SHP77 (cell line): Measurements from ENCODE around the gene CHI3L1.

ENCODE experiments used
- DNase-seq, 2 experiments: peaks; one replicate each; lab custom pipeline; 2025; lab: John Stamatoyannopoulos, UW

Gene CHI3L1

GRCh38 chr1:203206129-203206687 lies 19.7 kb upstream of the CHI3L1 start:
- no peak for DNase-seq

GRCh38 chr1:203204756-203205155 lies 18.3 kb upstream of the CHI3L1 start:
- DNase-seq: no peak

- DNase-seq: no peak
Measured at GRCh38 chr1:203202431-203203245, 16.1 kb upstream of the CHI3L1 start.

GRCh38 chr1:203201516-203202205 lies 15.2 kb upstream of the CHI3L1 start:
- no peak for DNase-seq

- DNase-seq: no peak
Measured at GRCh38 chr1:203200916-203201315, 14.4 kb upstream of the CHI3L1 start.

- no peak for DNase-seq
Measured at GRCh38 chr1:203199816-203200571, 13.5 kb upstream of the CHI3L1 start.

- DNase-seq: no peak
Measured at GRCh38 chr1:203199481-203199815, 12.9 kb upstream of the CHI3L1 start.

GRCh38 chr1:203199002-203199401 lies 12.5 kb upstream of the CHI3L1 start:
- no peak for DNase-seq

GRCh38 chr1:203197625-203198024 lies 11.1 kb upstream of the CHI3L1 start:
- no peak for DNase-seq

- no peak for DNase-seq
Measured at GRCh38 chr1:203196371-203196770, 9.9 kb upstream of the CHI3L1 start.

GRCh38 chr1:203190949-203191348 lies 4.4 kb upstream of the CHI3L1 start:
- no peak for DNase-seq

GRCh38 chr1:203189951-203190352 lies 3.4 kb upstream of the CHI3L1 start:
- no peak for DNase-seq

GRCh38 chr1:203188686-203189232 lies 2.3 kb upstream of the CHI3L1 start:
- no peak for DNase-seq

GRCh38 chr1:203187689-203188264 lies 1.3 kb upstream of the CHI3L1 start:
- no peak for DNase-seq

GRCh38 chr1:203187304-203187685 lies 791 bp upstream of the CHI3L1 start:
- DNase-seq: no peak

- no peak for DNase-seq
Measured at GRCh38 chr1:203186091-203186445, 436 bp downstream of the CHI3L1 start.

- no peak for DNase-seq
Measured at GRCh38 chr1:203185585-203185984, 919 bp downstream of the CHI3L1 start.

GRCh38 chr1:203185061-203185461 lies 1.4 kb downstream of the CHI3L1 start:
- DNase-seq: no peak

GRCh38 chr1:203184467-203184866 lies 2.0 kb downstream of the CHI3L1 start:
- DNase-seq: no peak

- no peak for DNase-seq
Measured at GRCh38 chr1:203183828-203184227, 2.7 kb downstream of the CHI3L1 start.

GRCh38 chr1:203182387-203182953 lies 4.0 kb downstream of the CHI3L1 start:
- DNase-seq: no peak
